Endothelial cell of umbilical vein (primary cell): ENCODE measurements around the gene IL10RA. TPM values are rescaled to one million over a fixed set of nuclear protein-coding genes. Genes with fewer than 3 reads are reported as not detected.

Experiments
- BruUV-seq: library from RNA; stranded (reverse); fragments of 400-500 nt; replicated peaks from 2 replicates; lab custom pipeline; 2021; lab: Mats Ljungman, UMichigan
- CTCF ChIA-PET: fragments of 300-600, 350-600 bp; sonication (Branson Sonifier 250); formaldehyde crosslinking; loops from one replicate; lab custom pipeline; 2021; ENCODE audit warnings: antibody characterized with exemption, inconsistent platforms; lab: Charles Lee
- POLR2A ChIA-PET: fragments of 300-600, 350-600 bp; sonication (Branson Sonifier 250); formaldehyde crosslinking; loops from one replicate; lab custom pipeline; 2021; ENCODE audit warnings: antibody characterized with exemption, inconsistent platforms; lab: Charles Lee
- DNase-seq: peaks from one replicate; pipeline ENCODE4 v3.0.0-alpha.2; 2011; ENCODE audit warnings: low read depth, low spot score
- FAIRE-seq: peaks from 2 replicates; lab custom pipeline; 2011; peaks lifted over from hg19 to GRCh38; lab: Jason Lieb, UNC
- H2AFZ ChIP-seq: 2 replicates; pipeline ENCODE4 v1.6.0; 2012; ENCODE audit warnings: low read depth, low read length, control low read depth, inconsistent platforms
- H3K27ac ChIP-seq: 2 replicates; pipeline ENCODE4 v1.5.1; 2011; ENCODE audit warnings: low read depth, mild to moderate bottlenecking, control low read depth, low read length, moderate library complexity; ENCODE audit not compliant: insufficient read depth
- H3K27me3 ChIP-seq, 2 experiments: 2 replicates each; pipeline versions ENCODE4 v1.6.0 to v1.6.1; 2011; ENCODE audit warnings: low read length in 2 of 2, mixed read lengths in 1 of 2; ENCODE audit not compliant: control insufficient read depth in 2 of 2, insufficient read depth in 2 of 2
- H3K36me3 ChIP-seq, 2 experiments: 2 replicates in 1 of 2; 3 replicates in 1 of 2; pipeline ENCODE4 v1.5.1; 2011; ENCODE audit warnings: low read length in 2 of 2, mild to moderate bottlenecking in 1 of 2, moderate library complexity in 1 of 2; ENCODE audit not compliant: control insufficient read depth in 2 of 2, insufficient read depth in 2 of 2; ENCODE audit errors: extremely low read depth in 1 of 2
- H3K4me1 ChIP-seq: 3 replicates; pipeline ENCODE4 v1.5.1; 2011; ENCODE audit warnings: mild to moderate bottlenecking, low read length; ENCODE audit not compliant: control insufficient read depth, insufficient read depth; ENCODE audit errors: extremely low read depth
- H3K4me2 ChIP-seq: 2 replicates; pipeline ENCODE4 v1.6.1; 2011; ENCODE audit warnings: low read length, control low read depth, mixed read lengths; ENCODE audit not compliant: insufficient read depth
- H3K4me3 ChIP-seq, 3 experiments: fragments of 200-600 bp in 1 of 3; sonication (generic), shearing (Covaris generic) in 1 of 3; replicated peaks in 1 of 3; 2 replicates each; pipeline ENCODE4 v1.5.1; 2011 to 2016; ENCODE audit warnings: control low read depth in 3 of 3, low read length in 3 of 3, mild to moderate bottlenecking in 2 of 3, inconsistent platforms in 1 of 3, low read depth in 1 of 3, moderate library complexity in 1 of 3; ENCODE audit not compliant: insufficient read depth in 1 of 3
- H3K79me2 ChIP-seq: 2 replicates; pipeline ENCODE4 v1.6.0; 2012; ENCODE audit warnings: low read length, inconsistent platforms; ENCODE audit not compliant: control insufficient read depth, insufficient read depth
- H3K9ac ChIP-seq: replicated peaks from 2 replicates; pipeline ENCODE3; 2011; ENCODE audit warnings: low read length, control low read depth; ENCODE audit not compliant: insufficient read depth; ENCODE audit errors: extremely low read depth
- H3K9me1 ChIP-seq: replicated peaks from 3 replicates; pipeline ENCODE4 v1.6.0; 2011; ENCODE audit warnings: mild to moderate bottlenecking, low read length; ENCODE audit not compliant: control insufficient read depth, insufficient read depth; ENCODE audit errors: extremely low read depth
- H3K9me3 ChIP-seq: replicated peaks from 2 replicates; pipeline ENCODE4 v1.5.1; 2012; ENCODE audit warnings: low read length, inconsistent platforms; ENCODE audit not compliant: control insufficient read depth, insufficient read depth
- H4K20me1 ChIP-seq: replicated peaks from 2 replicates; pipeline ENCODE3; 2011; ENCODE audit warnings: mild to moderate bottlenecking, low read length; ENCODE audit not compliant: control insufficient read depth, insufficient read depth; ENCODE audit errors: extremely low read depth
- EZH2 ChIP-seq: IDR thresholded peaks from 2 replicates; pipeline ENCODE4 v1.6.1; 2012; ENCODE audit warnings: borderline replicate concordance, low read depth, mild to moderate bottlenecking, moderate library complexity, low read length, inconsistent platforms; ENCODE audit not compliant: severe bottlenecking
- FOS ChIP-seq: IDR thresholded peaks from 2 replicates; pipeline ENCODE4 v1.6.1; 2011; ENCODE audit warnings: mild to moderate bottlenecking, low read length, moderate library complexity, borderline replicate concordance; ENCODE audit not compliant: insufficient read depth
- GATA2 ChIP-seq: IDR thresholded peaks from 2 replicates; pipeline ENCODE4 v1.7.0; 2011; ENCODE audit warnings: low read depth, mild to moderate bottlenecking, moderate library complexity, mixed read lengths, low read length; ENCODE audit not compliant: insufficient read length, insufficient read depth
- JUN ChIP-seq: IDR thresholded peaks from 2 replicates; pipeline ENCODE4 v1.6.1; 2011; ENCODE audit warnings: borderline replicate concordance, low read depth; ENCODE audit not compliant: insufficient read length, insufficient read depth
- MYC ChIP-seq: IDR thresholded peaks from one replicate; pipeline ENCODE4 v1.6.1; 2011; ENCODE audit warnings: mild to moderate bottlenecking, low read depth, low read length
- POLR2A ChIP-seq: IDR thresholded peaks from 2 replicates; pipeline ENCODE4 v1.6.1; 2012; ENCODE audit warnings: low read depth, mild to moderate bottlenecking, control low read depth, low read length
- POLR2AphosphoS5 ChIP-seq: IDR thresholded peaks from 2 replicates; pipeline ENCODE4 v1.6.1; 2012; ENCODE audit warnings: low read depth, mild to moderate bottlenecking, control low read depth, low read length, moderate library complexity; ENCODE audit not compliant: insufficient read depth
- dilution Hi-C: fragments of 300-500 bp; cut with MboI; formaldehyde crosslinking; loops from one replicate; pipeline ENCODE4 v1.15.0; 2019; ENCODE audit warnings: low sequenced_read_pairs; ENCODE audit not compliant: extremely low pct_ligation_motif_present
- intact Hi-C: fragments of 100-400 bp; cut with micrococcal nuclease; formaldehyde crosslinking; loops from one replicate; pipeline ENCODE4 v1.10.0; 2022
- polyA plus RNA-seq, 4 experiments: library from polyadenylated mRNA; depleted of rRNA in 3 of 4; stranded (reverse) in 3 of 4; unstranded in 1 of 4; fragments of >200 nt; gene quantifications; 2 replicates each; pipeline versions ENCODE4 v1.2.1 to v1.2.3, GENCODE V29; 2011 to 2012; ENCODE audit warnings: missing spikeins in 1 of 4
- total RNA-seq: library from RNA; stranded (reverse); gene quantifications from 2 replicates; pipeline ENCODE4 v1.2.3, GENCODE V29; 2021
- TF ChIP-seq, protein P1 (sequence below): IDR thresholded peaks from 2 replicates; pipeline ENCODE4 v1.6.1; 2011; ENCODE audit not compliant: insufficient read depth, insufficient read length
- TF ChIP-seq, protein P2 (sequence below), 2 donors: IDR thresholded peaks; 1 replicate in 1 of 2; 2 replicates in 1 of 2; pipeline ENCODE4 v1.5.1; 2011; ENCODE audit warnings: low read length in 2 of 2, mild to moderate bottlenecking in 2 of 2, moderate library complexity in 2 of 2, control low read depth in 1 of 2, inconsistent platforms in 1 of 2, low read depth in 1 of 2; ENCODE audit not compliant: insufficient read depth in 1 of 2; ENCODE audit errors: extremely low read depth in 1 of 2

IL10RA gene
- total and polyA plus RNA-seq, 2 donors (not counting 3 experiments of a cell fraction or from before 2014, with no cell fraction given), result 0.04 TPM; not detected in 1

DNA sequence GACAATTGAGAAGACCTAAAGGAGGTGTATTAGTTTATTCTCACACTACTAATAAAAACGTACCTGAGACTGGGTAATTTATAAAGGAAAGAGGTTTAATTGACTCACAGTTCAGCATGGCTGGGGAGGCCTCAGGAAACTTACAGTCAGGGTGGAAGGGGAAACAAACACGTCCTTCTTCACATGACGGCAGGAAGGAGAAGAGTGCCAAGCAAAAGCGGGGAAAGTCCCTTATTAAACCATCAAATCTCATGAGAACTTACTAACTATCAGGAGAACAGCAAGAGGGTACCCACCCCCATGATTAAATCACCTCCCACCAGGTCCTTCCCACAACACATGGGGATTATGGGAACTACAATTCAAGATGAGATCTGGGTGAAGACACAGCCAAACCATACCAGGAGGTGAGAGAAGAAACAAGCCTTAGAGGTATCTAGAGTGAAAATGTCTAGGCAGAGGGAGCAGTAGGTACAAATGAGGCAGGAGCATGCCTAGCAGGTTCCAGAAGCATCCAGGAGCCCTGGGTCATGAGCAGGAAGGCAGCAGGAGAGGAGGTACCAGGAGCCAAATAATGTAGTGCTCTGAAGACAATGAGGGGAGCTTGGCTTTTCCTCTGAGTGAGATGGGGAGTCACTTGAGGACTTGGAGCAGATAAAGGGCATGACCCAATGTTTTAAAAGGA, 31.6 kb downstream of the IL10RA start:
- DNase-seq, result no peak
- no peak for FAIRE-seq
- no peak overlapping the region for H2AFZ ChIP-seq
- H3K79me2 ChIP-seq, result no peaks in the 10 kb centered on the region
- H3K9ac ChIP-seq, result no peak overlapping the region
- no peaks in the 10 kb centered on the region for H3K36me3 ChIP-seq
- intact Hi-C loops, result no loop called here
- peaks cover 0 to 2% of the 10 kb centered on the region in 2 experiments for H3K27me3 ChIP-seq
- no peaks in the 10 kb centered on the region for H3K9me1 ChIP-seq
- TF ChIP-seq POLR2A, result no peak
- no peak for TF ChIP-seq EZH2
- TF ChIP-seq MYC, result no peak
- TF ChIP-seq JUN, result no peak
- TF ChIP-seq, protein P1, sequence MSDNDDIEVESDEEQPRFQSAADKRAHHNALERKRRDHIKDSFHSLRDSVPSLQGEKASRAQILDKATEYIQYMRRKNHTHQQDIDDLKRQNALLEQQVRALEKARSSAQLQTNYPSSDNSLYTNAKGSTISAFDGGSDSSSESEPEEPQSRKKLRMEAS, result no peak
- TF ChIP-seq FOS, result no peak
- TF ChIP-seq, protein P2, sequence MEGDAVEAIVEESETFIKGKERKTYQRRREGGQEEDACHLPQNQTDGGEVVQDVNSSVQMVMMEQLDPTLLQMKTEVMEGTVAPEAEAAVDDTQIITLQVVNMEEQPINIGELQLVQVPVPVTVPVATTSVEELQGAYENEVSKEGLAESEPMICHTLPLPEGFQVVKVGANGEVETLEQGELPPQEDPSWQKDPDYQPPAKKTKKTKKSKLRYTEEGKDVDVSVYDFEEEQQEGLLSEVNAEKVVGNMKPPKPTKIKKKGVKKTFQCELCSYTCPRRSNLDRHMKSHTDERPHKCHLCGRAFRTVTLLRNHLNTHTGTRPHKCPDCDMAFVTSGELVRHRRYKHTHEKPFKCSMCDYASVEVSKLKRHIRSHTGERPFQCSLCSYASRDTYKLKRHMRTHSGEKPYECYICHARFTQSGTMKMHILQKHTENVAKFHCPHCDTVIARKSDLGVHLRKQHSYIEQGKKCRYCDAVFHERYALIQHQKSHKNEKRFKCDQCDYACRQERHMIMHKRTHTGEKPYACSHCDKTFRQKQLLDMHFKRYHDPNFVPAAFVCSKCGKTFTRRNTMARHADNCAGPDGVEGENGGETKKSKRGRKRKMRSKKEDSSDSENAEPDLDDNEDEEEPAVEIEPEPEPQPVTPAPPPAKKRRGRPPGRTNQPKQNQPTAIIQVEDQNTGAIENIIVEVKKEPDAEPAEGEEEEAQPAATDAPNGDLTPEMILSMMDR (IDR thresholded peaks at IDR 0.05; ENCODE audit: extremely low read depth in 1 of 2, insufficient read depth in 1 of 2, low read depth in 1 of 2, low read length in 2 of 2), result no peak
- no peak for TF ChIP-seq POLR2AphosphoS5
- TF ChIP-seq GATA2, result no peak
- H3K4me3 ChIP-seq, result no peak overlapping the region
- H3K4me1 ChIP-seq, result no peaks in the 10 kb centered on the region
- no peak overlapping the region for H3K27ac ChIP-seq
- no TSS peak for BruUV-seq
- H3K9me3 ChIP-seq, result no peaks in the 10 kb centered on the region
- ChIA-PET CTCF (no interaction called here), POLR2A (no interaction called here)
- dilution Hi-C loops, result no loop called here
- no peak overlapping the region for H3K4me2 ChIP-seq
- H4K20me1 ChIP-seq, result no peaks in the 10 kb centered on the region
